ENCODE data around the gene FCAR. TPM values are rescaled to one million over a fixed set of nuclear protein-coding genes. Genes with fewer than 3 reads are reported as not detected.
"Not testable (repeated sequence)": the region's sequence is repeated elsewhere in the genome, so short reads cannot be mapped to it uniquely, and the experiment has no call there.

FCAR gene
- total and polyA plus RNA-seq, 2 experiments from 2014 or later: not detected

GRCh38 chr19:54905803-54906511, 31.9 kb downstream of the FCAR start, which contains the start of gene NCR1:
TSS of gene NCR1 (plus strand) at chr19:54906148. CDS start at chr19:54906188, 40 bp downstream.
- no peaks in the 10 kb centered on the region for H3K27me3 ChIP-seq
- no peak within 1 kb of the TSS for H3K4me3 ChIP-seq
- no peak for TF ChIP-seq CTCF (IDR thresholded peaks at IDR 0.05; ENCODE audit: low read depth, low read length)
- H3K9me3 ChIP-seq (ENCODE audit: low read depth): no peaks in the 10 kb centered on the region
- H3K4me1 ChIP-seq (ENCODE audit: low read depth): no peaks in the 10 kb centered on the region
- no peaks in the 10 kb centered on the region for H3K36me3 ChIP-seq
- no peak within 1 kb of the TSS for H3K27ac ChIP-seq
- DNase-seq (ENCODE audit: low read depth in 1 of 2, low spot score in 1 of 2): no peak

DNA sequence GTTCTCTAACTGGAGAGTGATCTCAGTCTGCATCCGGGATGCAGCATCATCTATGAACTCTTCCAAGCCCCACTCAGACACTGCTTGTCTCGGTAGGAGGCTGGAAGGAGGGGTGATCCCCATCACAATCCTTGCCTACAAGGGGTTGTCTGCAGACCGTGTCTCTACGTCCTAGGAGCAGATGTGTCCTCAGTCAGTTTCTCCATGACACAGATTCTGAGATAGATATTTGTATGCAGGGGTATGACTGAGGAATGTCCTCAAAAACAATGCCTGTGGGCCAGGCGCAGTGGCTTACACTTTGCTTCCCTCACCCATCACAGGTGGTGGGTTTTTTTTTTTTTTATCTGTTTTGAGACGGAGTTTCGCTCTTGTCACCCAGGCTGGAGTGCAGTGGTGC, 32.8 kb downstream of the FCAR start:
- H3K9me3 ChIP-seq (ENCODE audit: low read depth): no peaks in the 10 kb centered on the region
- no peaks in the 10 kb centered on the region for H3K36me3 ChIP-seq
- no peak overlapping the region for H3K4me3 ChIP-seq
- TF ChIP-seq CTCF (IDR thresholded peaks at IDR 0.05; ENCODE audit: low read depth, low read length): no peak
- H3K4me1 ChIP-seq (ENCODE audit: low read depth): no peaks in the 10 kb centered on the region
- no peak for DNase-seq (ENCODE audit: low read depth in 1 of 2, low spot score in 1 of 2)
- no peaks in the 10 kb centered on the region for H3K27me3 ChIP-seq
- no peak overlapping the region for H3K27ac ChIP-seq

DNA sequence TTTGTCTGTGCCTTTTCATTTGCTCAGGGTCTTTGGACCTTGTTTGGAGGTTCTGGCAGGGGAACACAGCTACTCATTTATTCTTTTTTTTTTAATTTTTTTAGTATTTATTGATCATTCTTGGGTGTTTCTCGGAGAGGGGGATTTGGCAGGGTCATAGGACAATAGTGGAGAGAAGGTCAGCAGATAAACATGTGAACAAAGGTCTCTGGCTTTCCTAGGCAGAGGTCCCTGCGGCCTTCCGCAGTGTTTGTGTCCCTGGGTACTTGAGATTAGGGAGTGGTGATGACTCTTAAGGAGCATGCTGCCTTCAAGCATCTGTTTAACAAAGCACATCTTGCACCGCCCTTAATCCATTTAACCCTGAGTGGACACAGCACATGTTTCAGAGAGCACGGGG, 33.9 kb downstream of the FCAR start:
- H3K27ac ChIP-seq; DNase-seq (ENCODE audit: low read depth in 1 of 2, low spot score in 1 of 2); H3K9me3 ChIP-seq (ENCODE audit: low read depth); H3K36me3 ChIP-seq; H3K4me3 ChIP-seq; H3K27me3 ChIP-seq; H3K4me1 ChIP-seq (ENCODE audit: low read depth): not testable (repeated sequence)

DNA sequence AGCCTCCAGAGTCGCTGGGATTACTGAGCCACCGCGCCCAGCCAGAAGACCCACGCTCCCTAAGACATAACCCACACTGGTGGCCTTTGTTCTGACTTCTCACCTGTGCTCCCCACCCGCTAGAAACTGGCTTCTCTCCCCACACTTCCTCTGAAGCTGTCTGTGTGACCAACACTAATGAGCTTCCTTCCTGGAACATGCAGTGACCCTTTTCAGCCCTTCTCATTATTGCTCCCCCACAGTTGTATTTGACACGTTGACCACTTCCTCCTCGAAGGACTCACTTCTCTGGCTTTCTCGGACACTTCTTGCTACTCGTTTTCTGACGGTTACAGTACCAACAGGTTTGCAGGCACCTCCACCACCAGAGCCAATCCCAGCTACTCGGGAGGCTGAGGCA, 42.8 kb downstream of the FCAR start:
- Histone ChIP-seq H3K4me1 (ENCODE audit: low read depth) (no peaks in the 10 kb centered on the region), H3K27me3 (no peaks in the 10 kb centered on the region), H3K36me3 (no peaks in the 10 kb centered on the region), H3K27ac (no peak overlapping the region), H3K9me3 (ENCODE audit: low read depth) (no peaks in the 10 kb centered on the region), H3K4me3 (no peak overlapping the region)
- TF ChIP-seq CTCF (IDR thresholded peaks at IDR 0.05; ENCODE audit: low read depth, low read length): no peak
- DNase-seq (ENCODE audit: low read depth in 1 of 2, low spot score in 1 of 2): no peak

DNA sequence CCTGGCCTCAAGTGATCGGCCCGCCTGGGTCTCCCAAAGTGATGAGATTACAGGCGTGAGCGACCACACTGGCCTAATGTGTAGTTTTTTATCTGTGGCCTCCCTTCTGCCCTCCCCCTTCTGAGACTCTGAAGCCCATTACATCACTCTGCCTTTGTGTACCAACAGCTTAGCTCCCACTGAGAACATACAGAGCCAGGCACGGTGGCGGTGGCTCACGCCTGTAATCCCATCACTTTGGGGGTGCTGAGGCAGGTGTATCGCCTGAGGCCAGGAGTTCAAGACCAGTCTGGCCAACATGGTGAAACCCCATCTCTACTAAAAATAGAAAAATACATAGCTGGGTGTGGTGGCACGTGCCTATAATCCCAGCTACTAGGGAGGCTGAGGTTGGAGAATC, 44.5 kb downstream of the FCAR start:
- no peak overlapping the region for H3K4me3 ChIP-seq
- no peaks in the 10 kb centered on the region for H3K27me3 ChIP-seq
- H3K27ac ChIP-seq: no peak overlapping the region
- no peak for DNase-seq (ENCODE audit: low read depth in 1 of 2, low spot score in 1 of 2)
- TF ChIP-seq CTCF (IDR thresholded peaks at IDR 0.05; ENCODE audit: low read depth, low read length): no peak
- H3K36me3 ChIP-seq: no peaks in the 10 kb centered on the region
- H3K4me1 ChIP-seq (ENCODE audit: low read depth): no peaks in the 10 kb centered on the region
- no peaks in the 10 kb centered on the region for H3K9me3 ChIP-seq (ENCODE audit: low read depth)

- H3K4me3 ChIP-seq; H3K27ac ChIP-seq; H3K36me3 ChIP-seq; H3K27me3 ChIP-seq; H3K4me1 ChIP-seq (ENCODE audit: low read depth); H3K9me3 ChIP-seq (ENCODE audit: low read depth): not testable (repeated sequence)
- peak in 1 of 2 donors; percentile 1 for DNase-seq (ENCODE audit: low read depth in 1 of 2, low spot score in 1 of 2)
Observed at GRCh38 chr19:54919646-54920563, 45.9 kb downstream of the FCAR start.
